ENCODE measurements around the gene ELP4.
"Not testable (repeated sequence)": the region's sequence is repeated elsewhere in the genome, so short reads cannot be mapped to it uniquely, and the experiment has no call there.

The ELP4 gene

DNA sequence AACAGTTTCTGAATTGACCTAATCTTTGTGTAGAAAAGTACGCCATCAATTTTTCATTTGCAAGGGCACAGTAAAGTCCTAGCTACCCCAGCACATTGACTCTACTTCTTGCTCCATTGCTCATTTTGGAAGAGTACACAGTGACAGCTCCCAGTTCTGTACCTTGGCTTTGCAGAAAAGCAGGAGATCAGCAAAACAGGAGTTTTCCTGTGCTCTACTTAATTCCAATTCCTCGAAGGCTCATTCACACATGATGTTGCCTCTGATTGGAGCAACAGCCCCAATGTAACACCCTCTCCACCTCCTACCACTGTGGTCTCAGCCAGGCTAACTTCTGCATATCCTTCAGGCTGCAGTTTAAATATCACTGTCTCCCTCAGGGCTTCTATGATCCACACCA lies 182.9 kb downstream of the ELP4 start:
- no peak for DNase-seq

DNA sequence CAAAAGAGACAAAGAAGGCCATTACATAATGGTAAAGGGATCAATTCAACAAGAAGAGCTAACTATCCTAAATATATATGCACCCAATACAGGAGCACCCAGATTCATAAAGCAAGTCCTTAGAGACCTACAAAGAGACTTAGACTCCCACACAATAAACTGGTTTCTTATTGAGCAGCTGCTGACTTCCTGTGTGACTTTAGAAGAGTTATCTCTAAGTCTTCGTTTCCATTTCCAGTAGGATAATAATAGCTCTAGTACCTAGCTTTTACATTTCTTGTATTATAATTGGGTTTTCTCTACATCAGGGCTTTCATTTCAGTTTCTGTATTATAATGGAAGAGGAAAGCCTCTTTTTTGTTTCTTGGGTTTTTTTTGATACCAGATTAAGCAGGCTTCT lies 187.5 kb downstream of the ELP4 start:
- DNase-seq: not testable (repeated sequence)

DNA sequence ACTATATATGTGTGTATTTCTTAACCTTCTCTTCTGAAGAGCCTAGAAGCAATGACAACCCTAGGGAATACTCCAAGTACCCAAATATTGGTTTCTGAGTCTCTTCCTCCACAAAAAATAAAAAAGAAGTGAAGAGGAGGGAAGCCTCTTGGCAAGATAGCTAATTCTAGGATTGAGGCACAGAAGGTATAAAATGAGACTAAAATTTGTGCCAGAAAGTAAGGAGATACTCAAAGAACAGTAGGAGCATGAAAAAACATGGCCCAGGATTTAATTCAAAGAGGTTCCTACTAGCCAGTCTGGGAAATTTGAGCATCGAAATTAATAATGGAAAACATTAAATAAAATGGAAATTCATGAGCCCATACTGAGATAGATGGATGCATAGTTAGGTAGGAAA lies 189.5 kb downstream of the ELP4 start:
- DNase-seq: no peak

DNA sequence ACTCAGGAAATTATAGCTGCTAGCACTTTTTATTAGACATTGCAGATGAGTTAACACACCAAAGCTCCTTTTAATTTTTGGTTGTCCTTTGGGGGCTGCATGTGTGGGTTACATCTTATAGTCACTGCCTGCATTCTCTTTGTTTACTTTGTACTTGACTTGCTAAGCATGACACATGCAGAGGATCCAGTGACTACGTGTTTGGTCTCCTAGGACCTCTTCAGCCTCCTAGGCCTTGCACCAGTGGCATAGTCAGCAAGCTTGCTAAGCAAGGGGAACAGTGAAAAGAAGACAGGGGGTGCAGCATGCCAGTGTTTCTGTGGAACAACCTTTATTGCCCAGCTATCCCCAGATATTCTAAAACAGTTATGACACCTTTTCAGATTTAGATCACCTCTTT lies 193.4 kb downstream of the ELP4 start:
- DNase-seq: no peak

DNA sequence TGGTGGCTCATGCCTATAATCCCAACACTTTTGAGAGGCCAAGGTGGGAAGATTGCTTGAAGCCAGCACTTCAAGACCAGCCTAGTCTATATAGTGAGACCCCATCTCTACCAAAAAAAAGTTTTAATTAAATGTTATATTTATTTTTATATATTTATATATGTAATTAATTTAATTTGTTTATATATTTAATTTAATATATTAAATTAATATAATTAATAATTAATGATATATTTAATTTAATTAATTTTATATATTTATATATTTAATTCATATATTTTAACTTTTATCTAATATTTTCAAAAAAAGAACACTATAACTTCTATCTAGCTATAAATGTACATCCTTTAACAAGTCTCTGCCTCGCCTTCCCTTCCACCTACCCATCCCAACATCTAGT lies 196.8 kb downstream of the ELP4 start:
- DNase-seq: no peak

DNA sequence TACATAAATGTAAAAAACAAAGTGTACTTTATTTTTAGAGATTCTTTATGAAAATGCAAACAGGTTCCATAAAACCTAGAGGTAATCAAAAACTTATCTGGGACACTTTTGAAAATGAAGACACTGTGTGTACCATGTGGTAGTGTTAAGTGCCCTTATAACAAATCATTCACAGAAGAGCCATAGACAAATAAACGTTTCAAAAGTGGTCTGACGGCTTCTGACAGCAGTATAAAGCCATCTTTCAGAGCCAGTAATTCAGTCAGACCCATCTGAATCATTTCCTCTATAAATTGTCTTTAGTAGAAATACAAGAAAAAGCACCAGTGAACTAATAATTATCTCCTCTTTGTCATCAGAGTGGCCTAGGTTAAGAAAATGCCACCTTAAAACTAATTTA lies 201.6 kb downstream of the ELP4 start:
- no peak for DNase-seq

DNA sequence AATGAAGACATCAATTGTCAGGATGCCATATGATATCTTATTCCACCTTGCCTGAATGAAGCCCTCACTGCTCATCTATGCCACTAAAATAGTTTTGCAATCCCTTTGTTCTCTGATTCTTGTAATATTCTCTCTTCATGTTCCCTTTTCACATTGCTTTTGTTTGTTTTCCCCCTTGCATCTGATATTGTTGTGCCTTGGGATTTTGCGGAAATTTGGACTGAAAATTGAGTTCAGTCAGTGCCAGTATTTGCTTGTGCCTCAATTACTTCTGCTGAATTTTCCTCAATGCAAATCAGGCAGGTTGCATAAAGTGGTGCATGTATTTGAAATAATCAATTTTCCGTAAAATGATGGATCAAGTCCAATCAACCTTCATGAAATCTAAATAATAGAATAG lies 203.3 kb downstream of the ELP4 start:
- DNase-seq: no peak

DNA sequence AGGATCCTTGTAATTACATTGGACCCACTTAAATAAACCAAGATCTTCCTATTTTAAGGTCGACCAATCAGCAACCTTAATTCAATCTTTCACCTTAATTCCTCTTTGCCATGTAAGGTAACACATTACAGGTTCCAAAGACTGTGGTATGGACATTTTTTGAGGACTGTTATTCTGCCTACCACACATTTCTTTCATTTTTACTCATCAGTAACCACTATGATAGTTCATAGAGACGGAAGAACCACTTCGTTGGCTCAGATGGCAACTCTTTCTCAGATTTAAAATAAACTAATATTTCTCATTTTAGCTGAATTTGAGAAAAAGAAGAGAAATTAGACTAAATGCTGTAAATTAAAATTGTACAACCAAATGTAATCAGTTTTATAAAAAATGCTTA lies 205.3 kb downstream of the ELP4 start:
- no peak for DNase-seq

DNA sequence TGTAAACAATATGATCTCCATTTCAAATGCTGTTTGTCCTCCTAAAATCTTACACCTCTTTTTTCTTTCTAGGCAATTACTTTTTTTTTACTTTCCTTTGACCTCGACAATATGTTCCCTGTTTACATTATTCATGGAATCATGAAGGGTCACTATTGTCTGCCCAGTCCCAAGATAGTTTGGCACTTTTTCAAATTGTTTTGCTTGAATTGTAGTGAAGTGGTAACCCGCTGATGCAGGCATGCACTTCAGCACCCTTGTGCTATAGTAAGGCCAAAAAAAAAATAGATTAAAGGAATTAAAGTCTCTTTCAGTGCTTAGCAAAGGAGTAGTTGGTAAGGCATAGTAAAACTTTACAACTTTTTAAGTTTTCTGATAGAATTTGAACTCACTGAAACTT lies 210.7 kb downstream of the ELP4 start:
- no peak for DNase-seq

DNA sequence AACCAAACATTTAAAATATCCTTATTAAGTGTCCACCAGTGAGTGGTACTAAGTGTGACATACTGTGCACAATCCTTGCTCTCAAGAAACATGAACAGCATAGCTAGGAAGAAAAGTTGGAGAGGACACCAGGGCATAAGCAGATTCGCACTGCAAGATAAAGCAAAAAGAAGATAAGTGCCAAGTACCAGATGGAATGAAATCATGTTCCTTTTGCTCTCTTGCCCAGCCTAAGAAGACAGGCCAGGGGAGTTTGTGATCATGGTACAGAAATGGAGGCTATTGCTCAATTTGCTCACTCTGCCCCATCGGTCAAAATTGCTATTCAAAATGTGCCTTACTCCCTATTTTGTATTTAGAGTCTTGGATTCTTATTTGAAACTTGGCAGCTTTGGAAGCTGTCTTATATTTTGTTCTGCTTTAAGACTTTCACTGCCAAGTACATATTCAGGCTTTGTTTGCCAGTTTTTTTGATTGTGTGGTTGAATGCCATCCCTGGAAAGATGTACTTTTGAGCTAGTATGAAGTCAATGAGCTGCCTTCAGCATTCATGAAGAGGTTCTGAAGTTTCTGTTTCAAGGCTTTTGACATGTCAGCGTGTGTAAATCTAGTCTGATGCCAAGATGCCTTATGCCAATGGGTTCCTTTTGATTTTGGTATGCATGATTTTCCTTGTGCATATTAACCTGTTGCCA lies 211.3 kb downstream of the ELP4 start:
- DNase-seq: peak in 1 of 56 donors; percentile 1

DNA sequence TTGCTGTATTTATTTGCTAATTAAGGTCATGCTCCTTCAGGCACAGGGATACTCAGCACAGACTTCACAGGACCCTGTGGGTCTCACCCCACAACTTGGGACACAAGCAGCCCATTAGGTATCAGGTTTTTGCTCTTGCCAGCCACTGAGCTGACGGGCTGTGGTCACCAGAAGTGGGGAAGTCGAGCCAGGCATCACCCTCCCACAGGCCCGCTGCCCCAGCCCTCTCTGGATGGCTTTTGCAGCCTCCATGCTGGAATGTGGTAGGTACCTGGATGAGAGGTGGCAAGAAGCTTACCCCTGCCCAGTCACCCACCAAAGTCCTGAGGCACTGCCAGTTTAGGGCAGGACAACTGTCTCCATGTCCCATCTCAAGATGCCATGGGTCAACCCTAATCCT lies 213.2 kb downstream of the ELP4 start:
- DNase-seq: no peak

DNA sequence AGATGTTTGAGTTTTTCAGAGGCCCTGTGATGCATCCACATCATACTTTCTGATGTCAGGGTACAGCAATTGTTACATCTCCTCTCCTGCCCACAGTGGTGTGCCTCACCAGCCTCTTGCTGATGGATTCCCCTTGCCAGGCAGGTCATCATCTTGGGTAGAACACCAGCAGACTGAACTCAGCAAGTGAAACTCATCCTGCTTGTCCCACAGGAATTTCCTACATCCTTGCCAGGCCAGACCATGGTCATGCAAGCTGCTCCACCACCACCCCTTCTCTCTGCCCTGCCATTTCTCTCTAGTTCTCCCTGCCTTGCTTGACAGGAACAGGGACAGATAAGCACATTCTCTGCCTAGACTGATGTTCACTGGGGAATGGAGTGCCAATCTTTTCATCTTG lies 215.6 kb downstream of the ELP4 start:
- DNase-seq: no peak

DNA sequence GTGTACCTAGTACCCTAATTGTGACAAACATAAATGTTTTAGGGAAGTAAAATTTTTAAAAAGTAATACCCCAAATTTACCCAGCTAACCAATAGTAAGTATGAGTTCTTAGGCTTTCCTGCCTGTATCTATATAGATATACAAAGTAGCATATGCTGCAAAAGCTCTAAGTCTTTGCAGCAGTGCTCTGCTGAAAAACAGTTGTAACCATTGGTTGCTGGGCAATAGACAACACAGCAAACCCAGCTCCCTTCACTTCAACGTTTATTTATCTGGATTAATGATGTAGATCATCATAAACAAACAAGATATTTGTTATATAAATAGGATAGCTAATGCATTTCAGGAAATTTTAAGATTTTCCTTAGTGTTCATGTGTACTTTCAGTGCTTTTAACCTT lies 218.9 kb downstream of the ELP4 start:
- no peak for DNase-seq

DNA sequence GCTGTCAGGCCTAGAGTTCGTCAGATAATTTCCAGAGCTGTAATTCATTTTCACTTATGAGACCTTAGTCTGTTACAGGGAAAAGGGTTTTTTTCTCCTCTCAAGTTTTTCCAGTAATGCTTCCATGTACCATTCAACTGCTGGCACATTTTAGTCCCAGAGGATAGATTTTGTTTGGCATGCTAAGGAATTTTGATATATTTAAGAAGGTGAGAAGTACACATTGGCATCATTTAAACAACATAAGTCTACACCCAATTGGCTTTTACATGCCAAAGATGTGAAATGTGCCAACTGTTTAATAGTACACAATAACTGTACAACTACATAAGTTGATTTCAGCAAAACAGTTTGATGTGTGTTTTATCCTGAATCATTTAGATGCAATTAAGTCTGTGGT lies 230.6 kb downstream of the ELP4 start:
- no peak for DNase-seq

DNA sequence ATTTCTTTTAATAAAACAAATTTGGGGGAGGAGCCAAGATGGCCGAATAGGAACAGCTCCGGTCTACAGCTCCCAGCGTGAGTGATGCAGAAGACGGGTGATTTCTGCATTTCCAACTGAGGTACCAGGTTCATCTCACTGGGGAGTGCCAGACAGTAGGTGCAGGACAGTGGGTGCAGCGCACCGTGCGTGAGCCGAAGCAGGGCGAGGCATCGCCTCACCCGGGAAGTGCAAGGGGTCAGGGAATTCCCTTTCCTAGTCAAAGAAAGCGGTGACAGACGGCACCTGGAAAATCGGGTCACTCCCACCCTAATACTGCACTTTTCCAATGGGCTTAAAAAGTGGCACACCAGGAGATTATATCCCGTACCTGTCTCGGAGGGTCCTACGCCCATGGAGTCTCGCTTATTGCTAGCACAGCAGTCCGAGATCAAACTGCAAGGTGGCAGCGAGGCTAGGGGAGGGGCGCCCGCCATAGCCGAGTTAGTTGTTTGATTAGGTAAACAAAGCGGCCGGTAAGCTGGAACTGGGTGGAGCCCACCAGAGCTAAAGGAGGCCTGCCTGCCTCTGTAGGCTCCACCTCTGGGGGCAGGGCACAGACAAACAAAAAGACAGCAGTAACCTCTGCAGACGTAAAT lies 231.3 kb downstream of the ELP4 start:
- not testable (repeated sequence) for DNase-seq

DNA sequence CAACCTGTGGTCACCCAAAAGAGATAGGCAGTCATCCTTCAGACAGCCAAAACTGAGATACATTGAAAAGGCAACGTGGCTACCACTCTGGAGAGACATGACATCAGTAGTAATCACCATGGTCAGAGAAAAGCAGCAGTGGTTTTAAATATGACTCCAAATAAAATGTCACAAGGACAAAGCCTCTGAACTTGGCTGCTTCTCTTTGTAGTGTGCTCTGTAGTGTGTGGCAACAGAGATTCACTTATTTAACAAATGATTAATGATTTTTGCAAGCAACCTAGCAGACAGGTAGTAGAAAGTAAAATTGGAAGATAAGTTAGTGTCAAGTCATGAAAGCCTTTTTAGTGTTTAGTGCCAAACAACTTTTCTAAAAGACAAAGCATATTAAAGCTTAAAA lies 238.0 kb downstream of the ELP4 start:
- no peak for DNase-seq

DNA sequence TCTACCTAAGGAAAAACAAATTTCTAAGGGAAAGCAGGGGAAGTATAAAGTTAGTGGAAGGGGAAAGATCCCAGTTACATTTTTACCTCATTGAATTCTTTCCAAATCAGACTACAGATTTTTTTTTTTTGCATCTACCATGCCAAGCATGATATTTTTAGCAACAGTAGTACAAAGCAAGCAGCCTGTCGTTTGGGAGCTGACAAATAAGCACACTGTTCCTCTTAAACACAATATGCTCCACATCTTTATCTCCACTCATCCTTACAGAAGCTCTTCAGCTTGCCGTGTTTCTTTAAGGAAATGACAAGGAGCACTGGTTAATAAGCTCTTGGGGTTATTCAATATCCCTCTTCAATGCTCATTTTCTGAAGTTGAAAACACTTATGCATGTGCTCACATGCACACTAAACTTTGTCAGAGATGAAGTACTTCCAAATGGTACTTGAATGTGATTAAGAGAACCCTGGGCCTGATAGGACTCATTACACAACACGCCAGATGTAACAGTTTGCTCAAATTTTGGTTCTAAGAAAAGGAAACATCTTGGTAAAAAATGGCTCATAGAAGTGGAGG lies 247.8 kb downstream of the ELP4 start:
- no peak for DNase-seq

DNA sequence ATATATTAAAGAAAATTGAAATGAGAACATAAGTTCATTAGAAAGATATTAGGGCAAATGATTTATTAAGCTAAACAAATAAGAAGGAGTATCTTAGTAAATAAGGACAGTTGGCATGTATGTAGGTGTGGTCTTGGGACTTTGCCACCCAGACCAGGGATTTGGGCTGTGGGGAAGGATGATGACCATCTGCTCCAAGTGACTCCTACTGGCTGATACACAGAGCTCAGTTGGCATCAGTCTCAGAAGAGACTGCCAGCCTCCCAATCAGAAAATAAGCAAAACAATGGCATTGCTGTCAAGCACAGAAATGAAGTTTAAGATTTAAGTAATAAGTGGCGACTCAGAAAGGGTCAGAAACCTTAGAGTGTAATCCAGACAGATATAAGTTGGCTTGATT lies 252.1 kb downstream of the ELP4 start:
- no peak for DNase-seq

DNA sequence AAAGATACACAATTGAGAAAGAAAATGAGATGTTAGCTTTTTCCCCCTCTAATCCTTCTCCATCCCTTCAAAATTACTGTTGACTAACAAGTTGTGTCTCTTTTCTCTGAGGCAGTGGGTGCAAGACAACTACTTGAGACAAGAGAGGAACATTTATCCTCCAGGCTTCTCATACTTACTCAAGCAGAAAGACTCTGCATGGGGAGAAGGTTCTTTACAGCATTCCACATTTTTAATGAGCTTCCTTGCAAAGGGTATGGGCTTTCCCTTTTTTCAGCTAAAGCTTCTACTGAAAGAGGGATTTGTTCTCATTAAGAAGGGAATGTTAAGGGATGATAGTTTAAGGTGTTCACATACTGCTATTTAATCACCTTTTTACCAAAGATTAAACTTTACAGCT lies 253.7 kb downstream of the ELP4 start:
- DNase-seq: no peak

DNA sequence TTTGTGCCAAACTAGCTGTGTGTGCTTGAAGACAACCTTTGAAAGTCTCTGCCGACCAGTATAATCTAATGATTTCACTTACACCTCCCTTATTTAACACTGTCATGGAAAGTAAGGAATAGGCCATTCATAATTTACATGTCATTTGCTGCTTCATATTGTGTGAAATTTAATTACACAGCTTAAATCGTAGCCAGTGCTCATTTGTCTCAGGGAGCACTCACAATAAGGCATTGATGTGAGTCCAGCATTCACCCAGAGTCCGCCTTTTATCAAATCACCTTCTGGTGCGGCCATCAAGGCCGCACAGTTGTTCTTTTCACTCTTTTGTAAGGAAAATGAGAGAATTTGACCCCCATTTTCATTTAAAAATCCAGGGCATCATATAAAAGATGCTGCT lies 254.7 kb downstream of the ELP4 start:
- no peak for DNase-seq

DNA sequence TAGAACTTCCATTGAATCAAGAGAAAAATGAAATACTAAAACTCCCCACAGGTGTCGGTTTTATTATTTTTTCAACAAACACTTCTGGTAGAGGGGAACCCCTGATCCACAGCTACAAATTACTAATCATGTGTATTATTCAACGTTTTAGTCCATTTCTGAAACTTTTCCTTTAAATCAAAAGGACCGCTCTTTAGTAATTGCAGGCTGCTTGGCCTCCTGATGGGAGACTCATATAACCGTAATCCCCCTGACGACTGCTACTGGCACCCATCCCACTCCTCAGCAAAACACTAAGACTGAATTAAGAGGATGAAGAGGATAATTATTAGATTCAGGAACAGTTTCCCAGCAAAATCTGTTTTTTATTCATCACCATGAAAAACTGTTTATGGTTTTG lies 255.2 kb downstream of the ELP4 start:
- peak in 1 of 56 donors; percentile 5 for DNase-seq

DNA sequence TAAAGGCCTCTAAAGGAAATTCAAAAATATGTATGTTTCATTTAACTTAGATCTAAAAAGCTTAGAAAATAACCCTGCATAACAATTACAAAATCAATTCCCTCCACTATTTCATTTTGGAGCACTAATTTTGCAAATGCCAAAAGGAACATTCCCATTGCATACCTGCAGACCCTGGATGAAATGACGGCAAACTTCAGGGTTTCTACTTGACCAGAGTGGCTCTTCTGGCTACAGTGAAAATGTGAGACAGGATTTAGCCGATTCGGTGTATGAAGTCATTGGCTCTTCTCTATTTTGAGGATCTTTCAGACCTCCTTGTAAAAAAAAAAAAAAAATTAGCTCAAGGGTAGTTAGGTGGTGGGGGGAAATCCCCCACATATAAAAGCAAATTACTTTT lies 257.5 kb downstream of the ELP4 start:
- no peak for DNase-seq

DNA sequence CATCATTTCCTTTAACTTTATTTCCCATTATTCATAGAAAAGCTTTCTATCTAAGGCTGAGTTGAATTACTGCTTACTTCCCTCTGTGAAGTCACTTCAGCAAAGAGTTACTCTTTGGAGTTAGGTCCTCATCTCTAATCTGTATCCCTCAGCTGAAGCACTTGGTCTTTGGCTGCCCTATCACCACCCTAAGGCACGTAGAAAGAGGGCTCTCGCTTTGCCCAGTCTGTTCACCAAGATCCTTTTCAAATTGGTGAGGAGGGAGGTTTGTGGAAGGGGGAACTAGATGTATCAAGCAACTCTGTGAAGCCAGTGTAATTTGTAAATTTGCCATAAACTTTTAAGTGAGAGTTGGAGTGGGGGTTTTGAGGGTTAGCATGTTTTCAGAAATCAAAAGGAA lies 258.1 kb downstream of the ELP4 start:
- DNase-seq: no peak
